H9 (cell line): ENCODE results near the gene TMEM178B. TPM values are rescaled to one million over a fixed set of nuclear protein-coding genes. Genes with fewer than 3 reads are reported as not detected.
A peak's percentile ranks its signal among the peaks of the same experiment; 100 is the strongest.

Source experiments
- DNase-seq: peaks from one replicate; pipeline ENCODE4 v3.0.0-alpha.2; 2017
- H2AFZ ChIP-seq: one replicate; pipeline ENCODE4 v1.6.1; 2013; ENCODE audit warnings: mild to moderate bottlenecking, low read length, control low read depth, moderate library complexity
- H2AK5ac ChIP-seq: 2 replicates; pipeline ENCODE4 v1.6.1; 2013; ENCODE audit warnings: low read length, control low read depth, mixed read lengths; ENCODE audit not compliant: insufficient read length
- H2BK120ac ChIP-seq: one replicate; pipeline ENCODE4 v1.6.1; 2013; ENCODE audit warnings: low read depth, mild to moderate bottlenecking, low read length, control low read depth, inconsistent platforms; ENCODE audit not compliant: poor library complexity, severe bottlenecking
- H2BK12ac ChIP-seq: 2 replicates; pipeline ENCODE4 v1.6.1; 2013; ENCODE audit warnings: low read length, control low read depth, mixed read lengths, low read depth; ENCODE audit not compliant: insufficient read length
- H2BK15ac ChIP-seq: 2 replicates; pipeline ENCODE4 v1.6.1; 2013; ENCODE audit warnings: low read depth, low read length, control low read depth
- H2BK20ac ChIP-seq: one replicate; pipeline ENCODE4 v1.6.1; 2013; ENCODE audit warnings: low read depth, mild to moderate bottlenecking, low read length, control low read depth, inconsistent platforms; ENCODE audit not compliant: poor library complexity, severe bottlenecking
- H2BK5ac ChIP-seq: 2 replicates; pipeline ENCODE4 v1.6.1; 2013; ENCODE audit warnings: low read length, control low read depth, mixed read lengths; ENCODE audit not compliant: insufficient read length
- H3K14ac ChIP-seq: 2 replicates; pipeline ENCODE4 v1.6.1; 2013; ENCODE audit warnings: low read length, control low read depth; ENCODE audit not compliant: insufficient read depth
- H3K18ac ChIP-seq: 2 replicates; pipeline ENCODE4 v1.6.1; 2013; ENCODE audit warnings: low read depth, mild to moderate bottlenecking, mixed read lengths, low read length, control low read depth; ENCODE audit not compliant: insufficient read length
- H3K23ac ChIP-seq: 2 replicates; pipeline ENCODE4 v1.6.1; 2013; ENCODE audit warnings: low read length, control low read depth, mixed read lengths, low read depth; ENCODE audit not compliant: insufficient read length
- H3K23me2 ChIP-seq: 2 replicates; pipeline ENCODE4 v1.6.1; 2013; ENCODE audit warnings: low read depth, mild to moderate bottlenecking, mixed read lengths, low read length, control low read depth; ENCODE audit not compliant: insufficient read length, poor library complexity, severe bottlenecking
- H3K27ac ChIP-seq: 2 replicates; pipeline ENCODE4 v1.5.1; 2013; ENCODE audit warnings: low read length, control low read depth, mixed read lengths, low read depth; ENCODE audit not compliant: insufficient read length
- H3K27me3 ChIP-seq: 2 replicates; pipeline ENCODE4 v1.6.1; 2013; ENCODE audit warnings: low read length, control low read depth, inconsistent platforms; ENCODE audit not compliant: insufficient read depth
- H3K4ac ChIP-seq: 2 replicates; pipeline ENCODE4 v1.6.1; 2013; ENCODE audit warnings: low read depth, mild to moderate bottlenecking, control low read depth, inconsistent platforms, low read length, moderate library complexity
- H3K4me1 ChIP-seq: 2 replicates; pipeline ENCODE4 v1.6.1; 2013; ENCODE audit warnings: low read length, control low read depth, inconsistent platforms; ENCODE audit not compliant: insufficient read depth
- H3K4me2 ChIP-seq: 2 replicates; pipeline ENCODE4 v1.6.1; 2013; ENCODE audit warnings: low read length, control low read depth, mixed read lengths; ENCODE audit not compliant: insufficient read length, insufficient read depth
- H3K56ac ChIP-seq: 2 replicates; pipeline ENCODE4 v1.6.1; 2013; ENCODE audit warnings: low read depth, mild to moderate bottlenecking, mixed read lengths, low read length, control low read depth; ENCODE audit not compliant: insufficient read length
- H3K79me1 ChIP-seq: 2 replicates; pipeline ENCODE4 v1.6.1; 2013; ENCODE audit warnings: low read depth, mild to moderate bottlenecking, moderate library complexity, low read length, control low read depth, inconsistent platforms; ENCODE audit not compliant: insufficient read depth, poor library complexity, severe bottlenecking
- H3K79me2 ChIP-seq: 2 replicates; pipeline ENCODE4 v1.6.1; 2013; ENCODE audit warnings: low read length, control low read depth, inconsistent platforms; ENCODE audit not compliant: insufficient read depth
- H3K9ac ChIP-seq: 2 replicates; pipeline ENCODE4 v1.6.1; 2013; ENCODE audit warnings: low read length, control low read depth, mixed read lengths; ENCODE audit not compliant: insufficient read length; ENCODE audit errors: extremely low read depth
- H3K9me3 ChIP-seq: one replicate; pipeline ENCODE4 v1.6.1; 2013; ENCODE audit warnings: low read depth, low read length, inconsistent platforms; ENCODE audit not compliant: control insufficient read depth
- H3T11ph ChIP-seq: one replicate; pipeline ENCODE4 v1.6.1; 2013; ENCODE audit warnings: mild to moderate bottlenecking, low read length, control low read depth, inconsistent platforms
- H4K20me1 ChIP-seq: one replicate; pipeline ENCODE4 v1.6.1; 2013; ENCODE audit not compliant: control insufficient read depth, insufficient read length, insufficient read depth
- H4K5ac ChIP-seq: 2 replicates; pipeline ENCODE4 v1.6.1; 2013; ENCODE audit warnings: low read depth, mild to moderate bottlenecking, mixed read lengths, low read length, control low read depth; ENCODE audit not compliant: insufficient read length
- H4K8ac ChIP-seq: replicated peaks from 2 replicates; pipeline ENCODE4 v1.6.1; 2013; ENCODE audit warnings: low read length, control low read depth, mixed read lengths, low read depth; ENCODE audit not compliant: insufficient read length
- H4K91ac ChIP-seq: 2 replicates; pipeline ENCODE4 v1.6.1; 2013; ENCODE audit warnings: low read depth, mild to moderate bottlenecking, moderate library complexity, mixed read lengths, low read length, control low read depth; ENCODE audit not compliant: insufficient read length
- H3K27ac Mint-ChIP-seq, 3 experiments: 2 replicates in 2 of 3; 3 replicates in 1 of 3; pipeline ENCODE4 v1.8.0; 2020 to 2021; ENCODE audit warnings: mixed read lengths in 3 of 3, mild to moderate bottlenecking in 1 of 3, moderate library complexity in 1 of 3
- H3K27me3 Mint-ChIP-seq: 2 replicates; pipeline ENCODE4 v1.8.0; 2021; ENCODE audit warnings: low read depth, mild to moderate bottlenecking, moderate library complexity, mixed read lengths
- H3K36me3 Mint-ChIP-seq, 3 experiments: 2 replicates in 2 of 3; 3 replicates in 1 of 3; pipeline ENCODE4 v1.8.0; 2020 to 2021; ENCODE audit warnings: low read depth in 3 of 3, mixed read lengths in 3 of 3; ENCODE audit not compliant: insufficient read depth in 1 of 3
- H3K4me1 Mint-ChIP-seq, 2 experiments: 2 replicates each; pipeline ENCODE4 v1.8.0; 2020; ENCODE audit warnings: mixed read lengths in 2 of 2
- H3K4me3 Mint-ChIP-seq, 2 experiments: 2 replicates in 1 of 2; 3 replicates in 1 of 2; pipeline ENCODE4 v1.8.0; 2020 to 2021; ENCODE audit warnings: mild to moderate bottlenecking in 2 of 2, mixed read lengths in 2 of 2, moderate library complexity in 1 of 2
- H3K9me3 Mint-ChIP-seq, 2 experiments: 2 replicates in 1 of 2; 3 replicates in 1 of 2; pipeline ENCODE4 v1.8.0; 2020; ENCODE audit warnings: mild to moderate bottlenecking in 2 of 2, mixed read lengths in 2 of 2, moderate library complexity in 1 of 2
- WGBS: extraction: QIAGEN DNeasy Blood & Tissue Kit; methylation state at CpG from one replicate; pipeline ENCODE4 v1.1.7; 2013; ENCODE audit warnings: missing lambda C conversion rate, low lambda C conversion rate, mixed read lengths; ENCODE audit not compliant: insufficient read length; ENCODE audit errors: extremely low coverage; 5-methylcytosine and 5-hydroxymethylcytosine counted together
- total RNA-seq: library from RNA; stranded (reverse); gene quantifications from 2 replicates; pipeline ENCODE4 v1.2.1, GENCODE V29; 2021
- TF ChIP-seq, protein P1 (sequence below): fragments of 200-600 bp; sonication (generic); conservative IDR thresholded peaks from 3 replicates; pipeline ENCODE4 v1.8.0; 2021; ENCODE audit warnings: antibody characterized with exemption, mild to moderate bottlenecking

TMEM178B gene
- total RNA-seq, 1 experiment from 2014 or later = 11.3 TPM

DNA sequence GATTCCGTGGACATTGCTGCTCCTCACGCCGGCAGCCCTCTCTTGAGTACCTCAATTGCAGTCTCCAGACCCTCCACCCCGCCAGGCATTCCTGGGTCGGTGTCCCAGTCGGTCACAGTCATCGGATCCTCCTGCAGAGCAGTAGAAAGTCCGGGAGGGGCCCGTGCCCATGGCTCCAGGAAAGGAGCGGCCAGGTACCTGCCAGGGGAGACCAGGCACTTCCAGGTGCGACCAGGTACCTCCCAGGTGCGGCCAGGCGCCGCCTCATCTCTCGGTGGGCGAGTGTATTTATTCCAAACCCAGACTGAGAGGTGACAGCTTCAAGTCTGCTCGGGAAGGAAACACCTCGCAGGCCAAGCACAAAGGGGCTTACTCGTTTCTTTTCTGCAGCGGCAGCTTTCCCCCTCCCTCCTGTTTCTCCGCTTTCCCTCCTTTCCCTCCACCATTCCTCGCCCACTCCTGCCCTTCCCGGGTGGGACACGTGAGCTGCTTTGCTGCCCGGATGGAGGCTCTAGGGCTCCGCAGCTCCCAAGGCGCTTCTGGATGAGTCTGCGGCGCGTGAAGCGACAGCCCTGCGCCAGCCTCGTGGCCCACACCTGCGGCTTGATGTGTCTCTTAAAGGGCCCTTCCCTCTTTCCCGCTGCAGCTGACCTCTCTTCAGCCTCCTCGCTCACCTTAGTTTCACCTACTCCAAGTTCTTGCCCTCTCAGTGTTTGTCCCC is 438.0 kb downstream of the TMEM178B start:
- H2AFZ ChIP-seq = no peak overlapping the region
- WGBS = no CpG with 5 or more reads among the region's 36 CpGs

More for the DNA sequence above, 438.0 kb downstream of the TMEM178B start:
- Histone ChIP-seq H3K56ac (no peak overlapping the region), H3K79me1 (no peaks in the 10 kb centered on the region), H2BK120ac (no peak overlapping the region), H2AK5ac (no peak overlapping the region), H3K9me3 (peaks cover 6% of the 10 kb centered on the region), H3K27ac (no peak overlapping the region), H3K9ac (no peak overlapping the region), H3K4me1 (peaks cover 4% of the 10 kb centered on the region; the same call in 1 of the 2 replicates), H4K91ac (no peak overlapping the region), H3K23me2 (peaks cover 11% of the 10 kb centered on the region), H4K5ac (no peak overlapping the region), H3K23ac (no peak overlapping the region), H4K20me1 (no peaks in the 10 kb centered on the region), H3K79me2 (no peaks in the 10 kb centered on the region), H2BK12ac (peak overlapping the region; percentile 43), H4K8ac (no peak overlapping the region), H3K4ac (no peak overlapping the region), H2BK20ac (no peak overlapping the region), H3T11ph (no peak overlapping the region), H3K18ac (peak overlapping the region; percentile 56), H3K4me2 (peak overlapping the region; percentile 73), H2BK5ac (no peak overlapping the region), H3K27me3 (no peaks in the 10 kb centered on the region; the same call in 1 of the 2 replicates), H3K14ac (peak overlapping the region; percentile 79; the same call in 1 of the 2 replicates), H2BK15ac (no peak overlapping the region)
- Mint-ChIP-seq H3K9me3 (peaks cover 15 to 19% of the 10 kb centered on the region in 2 experiments), H3K4me3 (peak overlapping the region; percentile 76 to 80), H3K27ac (peak overlapping the region in 2 of 3 experiments; percentile 95 to 96; a peak in 4 of 7 replicates), H3K36me3 (peaks cover 25 to 36% (median 34%) of the 10 kb centered on the region in 3 experiments), H3K27me3 (peaks cover 18% of the 10 kb centered on the region), H3K4me1 (peaks cover 16 to 19% of the 10 kb centered on the region in 2 experiments)
- DNase-seq = peak; percentile 62
- TF ChIP-seq, protein P1, sequence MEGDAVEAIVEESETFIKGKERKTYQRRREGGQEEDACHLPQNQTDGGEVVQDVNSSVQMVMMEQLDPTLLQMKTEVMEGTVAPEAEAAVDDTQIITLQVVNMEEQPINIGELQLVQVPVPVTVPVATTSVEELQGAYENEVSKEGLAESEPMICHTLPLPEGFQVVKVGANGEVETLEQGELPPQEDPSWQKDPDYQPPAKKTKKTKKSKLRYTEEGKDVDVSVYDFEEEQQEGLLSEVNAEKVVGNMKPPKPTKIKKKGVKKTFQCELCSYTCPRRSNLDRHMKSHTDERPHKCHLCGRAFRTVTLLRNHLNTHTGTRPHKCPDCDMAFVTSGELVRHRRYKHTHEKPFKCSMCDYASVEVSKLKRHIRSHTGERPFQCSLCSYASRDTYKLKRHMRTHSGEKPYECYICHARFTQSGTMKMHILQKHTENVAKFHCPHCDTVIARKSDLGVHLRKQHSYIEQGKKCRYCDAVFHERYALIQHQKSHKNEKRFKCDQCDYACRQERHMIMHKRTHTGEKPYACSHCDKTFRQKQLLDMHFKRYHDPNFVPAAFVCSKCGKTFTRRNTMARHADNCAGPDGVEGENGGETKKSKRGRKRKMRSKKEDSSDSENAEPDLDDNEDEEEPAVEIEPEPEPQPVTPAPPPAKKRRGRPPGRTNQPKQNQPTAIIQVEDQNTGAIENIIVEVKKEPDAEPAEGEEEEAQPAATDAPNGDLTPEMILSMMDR = no peak
